K562 (cell line): Measurements from ENCODE around the gene TPCN1. TPM values are rescaled to one million over a fixed set of nuclear protein-coding genes. Genes with fewer than 3 reads are reported as not detected.

ENCODE experiments used
- FOXJ2 ChIP-seq: fragments of 200-800 bp; sonication (Bioruptor generic); IDR thresholded peaks from 2 replicates; pipeline ENCODE4 v1.6.1; 2016; ENCODE audit warnings: missing genetic modification characterization, missing compliant biosample characterization
- MGA ChIP-seq: fragments of 450-650 bp; IDR thresholded peaks from 2 replicates; pipeline ENCODE4 v1.6.1; 2016; ENCODE audit warnings: mild to moderate bottlenecking, moderate library complexity
- NCOA2 ChIP-seq, 2 experiments: fragments of 450-650 bp; IDR thresholded peaks; 2 replicates each; pipeline ENCODE4 v1.6.1; 2018; ENCODE audit warnings: mild to moderate bottlenecking in 2 of 2, moderate library complexity in 1 of 2; ENCODE audit not compliant: partially characterized antibody in 2 of 2
- NFYB ChIP-seq: IDR thresholded peaks from 2 replicates; pipeline ENCODE4 v1.6.1; 2011; ENCODE audit warnings: mild to moderate bottlenecking, moderate library complexity; ENCODE audit not compliant: insufficient read length; ENCODE audit errors: extremely low read depth
- NR2C2 ChIP-seq, 2 experiments: fragments of 200-800 bp in 1 of 2; sonication (Bioruptor generic) in 1 of 2; sonication (generic) in 1 of 2; formaldehyde crosslinking in 1 of 2; IDR thresholded peaks; 2 replicates each; pipeline versions ENCODE4 v1.6.1 to v1.8.0; 2016 to 2022; ENCODE audit warnings: mild to moderate bottlenecking in 1 of 2, missing compliant biosample characterization in 1 of 2, missing genetic modification characterization in 1 of 2, missing genetic modification reagents in 1 of 2
- PURB ChIP-seq: sonication (generic); formaldehyde crosslinking; IDR thresholded peaks from 2 replicates; pipeline ENCODE4 v1.9.0; 2021; ENCODE audit warnings: low read depth, mild to moderate bottlenecking, missing genetic modification reagents
- RBM17 ChIP-seq: fragments of 200-400 bp; formaldehyde crosslinking; IDR thresholded peaks from 2 replicates; pipeline ENCODE4 v1.6.1; 2017; ENCODE audit warnings: low read depth, mild to moderate bottlenecking, low read length, borderline replicate concordance
- RBM22 ChIP-seq: fragments of 200-400 bp; formaldehyde crosslinking; IDR thresholded peaks from 2 replicates; pipeline ENCODE4 v1.6.1; 2018; ENCODE audit warnings: low read length, low read depth; ENCODE audit not compliant: poor library complexity, severe bottlenecking
- RFX7 ChIP-seq: fragments of 250-450 bp; sonication (Bioruptor Pico); IDR thresholded peaks from 2 replicates; pipeline ENCODE4 v1.5.1; 2021; ENCODE audit warnings: mild to moderate bottlenecking
- SMAD2 ChIP-seq: fragments of 150-350 bp; IDR thresholded peaks from 2 replicates; pipeline ENCODE4 v1.6.1; 2014; ENCODE audit warnings: low read depth, mild to moderate bottlenecking, low read length
- SMARCA4 ChIP-seq: fragments of 450-650 bp; IDR thresholded peaks from 2 replicates; pipeline ENCODE4 v1.6.1; 2016
- STAT6 ChIP-seq: sonication (generic); formaldehyde crosslinking; IDR thresholded peaks from 2 replicates; pipeline ENCODE4 v1.8.1; 2023; ENCODE audit warnings: mild to moderate bottlenecking, missing genetic modification reagents
- ZNF124 ChIP-seq: sonication (generic); formaldehyde crosslinking; IDR thresholded peaks from 2 replicates; pipeline ENCODE4 v1.8.1; 2022; ENCODE audit warnings: missing genetic modification reagents
- ZNF133 ChIP-seq: fragments of 250-450 bp; sonication (Bioruptor Pico); IDR thresholded peaks from 2 replicates; pipeline ENCODE4 v1.4.0; 2020; ENCODE audit warnings: mild to moderate bottlenecking
- polyA plus RNA-seq, 8 experiments: library from polyadenylated mRNA; depleted of rRNA in 4 of 8; stranded (reverse) in 5 of 8; unstranded in 3 of 8; fragments of >200 nt; fragmentation: Nextera tagmentation in 2 of 8; fragmentation: Illumina TruSeq in 1 of 8; extraction: Ambion mirVana in 2 of 8; extraction: Trizol in 1 of 8; gene quantifications; 2 replicates each; pipeline versions ENCODE4 v1.2.1 to v1.2.3, GENCODE V29; 2011 to 2014; ENCODE audit warnings: inconsistent platforms in 1 of 8, missing spikeins in 1 of 8
- total RNA-seq, 7 experiments: library from RNA; depleted of rRNA in 6 of 7; stranded (reverse); fragments of >200 nt in 6 of 7; fragmentation: Illumina TruSeq in 2 of 7; extraction: Trizol in 2 of 7; gene quantifications; 2 replicates each; pipeline versions ENCODE4 v1.2.1 to v1.2.3, GENCODE V29; 2011 to 2021; ENCODE audit warnings: low replicate concordance in 1 of 7

TPCN1 gene
- total and polyA plus RNA-seq, 9 of the 15 experiments (the other 6 are each of a cell fraction or from before 2014, with no cell fraction given): 0.80 to 23.8 (median 7.4) TPM

- no peak for TF ChIP-seq NR2C2 (CRISPR knock-in tag; IDR thresholded peaks at IDR 0.05)
- TF ChIP-seq NR2C2 (tag; IDR thresholded peaks at IDR 0.05): peak; percentile 74
- TF ChIP-seq SMARCA4: no peak
- TF ChIP-seq ZNF133: no peak
- no peak for TF ChIP-seq ZNF124
- no peak for TF ChIP-seq STAT6 (CRISPR knock-in tag)
- no peak for TF ChIP-seq MGA
- TF ChIP-seq RFX7: no peak
- no peak for TF ChIP-seq FOXJ2
- TF ChIP-seq NCOA2 (IDR thresholded peaks at IDR 0.05; ENCODE audit: partially characterized antibody in 2 of 2): no peak
- TF ChIP-seq RBM22: no peak
- TF ChIP-seq NFYB: no peak
- no peak for TF ChIP-seq SMAD2
- TF ChIP-seq RBM17: no peak
- TF ChIP-seq PURB (CRISPR knock-in tag): no peak
Observed at GRCh38 chr12:113261847-113262470, 40.7 kb downstream of the TPCN1 start (continued).
